Thyroid gland (tissue), 4 donors: ENCODE results near the gene GRIP2.

Source experiments
- CTCF ChIP-seq, 6 experiments: fragments of 200-600 bp in 3 of 6; fragments of 450-650 bp in 3 of 6; sonication (generic) in 3 of 6; IDR thresholded peaks; one replicate each; pipeline ENCODE4 v1.5.1; 2016 to 2019; ENCODE audit warnings: antibody characterized with exemption in 6 of 6, mild to moderate bottlenecking in 2 of 6, inconsistent platforms in 1 of 6, moderate library complexity in 1 of 6
- POLR2A ChIP-seq, 2 donors: fragments of 450-650 bp; IDR thresholded peaks; one replicate each; pipeline ENCODE4 v1.6.1; 2017; ENCODE audit warnings: antibody characterized with exemption in 2 of 2, mild to moderate bottlenecking in 2 of 2, moderate library complexity in 1 of 2

GRCh38 chr3:14520967-14521366 lies 19.2 kb downstream of the GRIP2 start:
- TF ChIP-seq CTCF (IDR thresholded peaks at IDR 0.05) (no peak), POLR2A (IDR thresholded peaks at IDR 0.05) (no peak)
